NCI-H1930 (cell line): ENCODE results near the gene PSTPIP1.

Source experiments
- DNase-seq, 2 experiments: peaks; one replicate each; lab custom pipeline; 2025; lab: John Stamatoyannopoulos, UW

PSTPIP1 gene

GRCh38 chr15:77042955-77043920, 48.3 kb downstream of the PSTPIP1 start:
- DNase-seq = no peak

GRCh38 chr15:77044228-77045042, 49.5 kb downstream of the PSTPIP1 start:
- DNase-seq = no peak

- DNase-seq = no peak
These were observed 51.1 kb downstream of the PSTPIP1 start for GRCh38 chr15:77045985-77046384.

- no peak for DNase-seq
These were observed 51.9 kb downstream of the PSTPIP1 start for GRCh38 chr15:77046704-77047412.

- no peak for DNase-seq
These were observed 53.4 kb downstream of the PSTPIP1 start for GRCh38 chr15:77048135-77048876.

- DNase-seq = no peak
These were observed 57.6 kb downstream of the PSTPIP1 start for GRCh38 chr15:77052556-77052955.

GRCh38 chr15:77053709-77054108, 58.8 kb downstream of the PSTPIP1 start:
- DNase-seq = no peak

- DNase-seq = no peak
These were observed 62.1 kb downstream of the PSTPIP1 start for GRCh38 chr15:77057072-77057471.

GRCh38 chr15:77057685-77058084, 62.8 kb downstream of the PSTPIP1 start:
- no peak for DNase-seq

GRCh38 chr15:77058468-77058867, 63.5 kb downstream of the PSTPIP1 start:
- DNase-seq = no peak

GRCh38 chr15:77059786-77060361, 64.9 kb downstream of the PSTPIP1 start:
- no peak for DNase-seq

GRCh38 chr15:77060546-77060945, 65.6 kb downstream of the PSTPIP1 start:
- DNase-seq = no peak

- DNase-seq = no peak
These were observed 68.3 kb downstream of the PSTPIP1 start for GRCh38 chr15:77063249-77063648.

GRCh38 chr15:77064063-77064462, 69.1 kb downstream of the PSTPIP1 start:
- no peak for DNase-seq

GRCh38 chr15:77064539-77065308, 69.8 kb downstream of the PSTPIP1 start:
- DNase-seq = no peak

GRCh38 chr15:77066971-77067690, 72.2 kb downstream of the PSTPIP1 start:
- no peak for DNase-seq

GRCh38 chr15:77067691-77068367, 72.9 kb downstream of the PSTPIP1 start:
- DNase-seq = no peak

GRCh38 chr15:77068633-77069032, 73.7 kb downstream of the PSTPIP1 start:
- DNase-seq = no peak

- DNase-seq = no peak
These were observed 74.7 kb downstream of the PSTPIP1 start for GRCh38 chr15:77069521-77070121.
